ENCODE results near the gene HOTAIR.

Gene HOTAIR

DNA sequence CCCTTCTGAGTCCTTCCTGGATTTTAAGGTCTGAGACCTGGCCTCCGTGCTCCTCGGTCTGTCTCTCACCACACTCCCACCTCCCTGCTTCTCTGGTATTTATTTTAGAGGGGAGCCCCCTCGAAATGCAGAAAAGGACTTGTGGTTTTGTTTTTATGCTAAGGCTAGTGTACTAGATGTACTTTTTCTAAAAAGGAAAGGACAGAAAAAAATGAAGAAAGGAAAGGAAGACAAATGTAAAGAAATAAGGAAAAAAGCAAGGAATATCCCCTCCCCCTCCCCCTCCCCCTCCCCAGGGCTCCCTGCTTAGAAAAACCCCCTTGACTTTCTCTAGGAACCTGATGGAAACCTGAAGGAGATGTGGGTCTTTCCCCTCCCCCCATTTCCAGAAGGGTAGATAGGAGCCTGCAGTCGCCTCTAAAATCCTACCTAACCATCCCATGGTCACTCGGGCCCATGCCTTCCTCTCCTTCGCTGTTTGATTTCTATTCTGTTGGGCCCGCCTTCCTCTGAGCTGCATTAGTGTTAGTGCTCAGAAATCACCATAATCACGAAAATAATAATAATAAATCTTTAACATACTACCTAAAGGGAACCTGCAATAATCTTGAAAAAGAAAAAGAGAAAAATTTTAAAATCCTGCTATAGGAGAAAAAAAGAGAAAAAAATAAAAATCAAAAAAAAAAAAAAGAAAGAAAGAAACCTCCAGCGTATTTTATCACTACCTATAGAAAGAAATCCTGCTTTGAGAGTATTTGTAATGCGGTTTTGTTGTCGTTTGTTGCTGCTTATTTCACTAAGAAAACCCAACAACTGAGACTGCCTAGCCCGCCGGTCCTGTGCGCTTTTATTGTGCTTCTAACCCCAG, 37.1 kb upstream of the HOTAIR start:
- ChIA-PET CTCF (interaction anchor here (0.6 to 6.4 kb wide), 5 partner anchors 27 to 196 kb away, joined by 3 to 103 read pairs (median 9); partner anchors contain the start of gene HOXC10), POLR2A (no interaction called here)
- DNase-seq (ENCODE audit: extremely low spot score): no peak
- TF ChIP-seq, protein P1, sequence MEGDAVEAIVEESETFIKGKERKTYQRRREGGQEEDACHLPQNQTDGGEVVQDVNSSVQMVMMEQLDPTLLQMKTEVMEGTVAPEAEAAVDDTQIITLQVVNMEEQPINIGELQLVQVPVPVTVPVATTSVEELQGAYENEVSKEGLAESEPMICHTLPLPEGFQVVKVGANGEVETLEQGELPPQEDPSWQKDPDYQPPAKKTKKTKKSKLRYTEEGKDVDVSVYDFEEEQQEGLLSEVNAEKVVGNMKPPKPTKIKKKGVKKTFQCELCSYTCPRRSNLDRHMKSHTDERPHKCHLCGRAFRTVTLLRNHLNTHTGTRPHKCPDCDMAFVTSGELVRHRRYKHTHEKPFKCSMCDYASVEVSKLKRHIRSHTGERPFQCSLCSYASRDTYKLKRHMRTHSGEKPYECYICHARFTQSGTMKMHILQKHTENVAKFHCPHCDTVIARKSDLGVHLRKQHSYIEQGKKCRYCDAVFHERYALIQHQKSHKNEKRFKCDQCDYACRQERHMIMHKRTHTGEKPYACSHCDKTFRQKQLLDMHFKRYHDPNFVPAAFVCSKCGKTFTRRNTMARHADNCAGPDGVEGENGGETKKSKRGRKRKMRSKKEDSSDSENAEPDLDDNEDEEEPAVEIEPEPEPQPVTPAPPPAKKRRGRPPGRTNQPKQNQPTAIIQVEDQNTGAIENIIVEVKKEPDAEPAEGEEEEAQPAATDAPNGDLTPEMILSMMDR (IDR thresholded peaks at IDR 0.05; ENCODE audit: control extremely low read depth, extremely low read depth, low read depth, missing control alignments): no peak

DNA sequence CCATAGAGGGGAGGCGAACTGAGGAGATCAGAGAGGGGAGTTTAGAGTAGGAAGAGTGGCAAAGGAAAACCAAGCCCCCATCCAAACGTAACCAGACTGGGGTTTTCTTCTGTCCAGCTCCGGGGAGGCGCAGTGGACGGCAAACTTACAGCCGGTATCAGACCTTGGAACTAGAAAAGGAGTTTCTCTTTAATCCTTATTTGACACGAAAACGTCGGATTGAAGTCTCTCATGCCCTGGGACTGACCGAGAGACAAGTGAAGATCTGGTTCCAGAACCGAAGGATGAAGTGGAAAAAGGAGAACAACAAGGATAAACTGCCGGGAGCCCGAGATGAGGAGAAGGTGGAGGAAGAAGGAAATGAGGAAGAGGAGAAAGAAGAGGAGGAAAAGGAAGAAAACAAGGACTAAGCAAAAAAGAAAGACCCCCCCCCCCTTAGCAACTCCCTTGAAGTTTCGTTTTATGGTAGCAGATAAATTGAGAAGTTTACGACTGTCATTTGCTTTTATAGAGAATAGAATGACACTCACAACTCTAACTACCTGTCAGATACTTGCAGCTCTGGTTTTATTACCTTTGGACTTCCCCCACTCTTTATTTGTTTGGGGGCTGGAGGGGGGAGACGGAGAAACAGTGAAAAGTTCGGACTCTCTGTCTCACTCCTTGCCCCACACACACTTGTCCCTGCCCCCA, 36.4 kb upstream of the HOTAIR start:
- DNase-seq (ENCODE audit: extremely low spot score): no peak
- ChIA-PET POLR2A (no interaction called here), CTCF (interaction anchor here (1.0 to 6.4 kb wide), 3 partner anchors 22 to 197 kb away, joined by 4 to 103 read pairs (median 6); partner anchors contain the start of gene HOXC5)
- TF ChIP-seq, protein P1 (IDR thresholded peaks at IDR 0.05; ENCODE audit: control extremely low read depth, extremely low read depth, low read depth, missing control alignments): no peak

DNA sequence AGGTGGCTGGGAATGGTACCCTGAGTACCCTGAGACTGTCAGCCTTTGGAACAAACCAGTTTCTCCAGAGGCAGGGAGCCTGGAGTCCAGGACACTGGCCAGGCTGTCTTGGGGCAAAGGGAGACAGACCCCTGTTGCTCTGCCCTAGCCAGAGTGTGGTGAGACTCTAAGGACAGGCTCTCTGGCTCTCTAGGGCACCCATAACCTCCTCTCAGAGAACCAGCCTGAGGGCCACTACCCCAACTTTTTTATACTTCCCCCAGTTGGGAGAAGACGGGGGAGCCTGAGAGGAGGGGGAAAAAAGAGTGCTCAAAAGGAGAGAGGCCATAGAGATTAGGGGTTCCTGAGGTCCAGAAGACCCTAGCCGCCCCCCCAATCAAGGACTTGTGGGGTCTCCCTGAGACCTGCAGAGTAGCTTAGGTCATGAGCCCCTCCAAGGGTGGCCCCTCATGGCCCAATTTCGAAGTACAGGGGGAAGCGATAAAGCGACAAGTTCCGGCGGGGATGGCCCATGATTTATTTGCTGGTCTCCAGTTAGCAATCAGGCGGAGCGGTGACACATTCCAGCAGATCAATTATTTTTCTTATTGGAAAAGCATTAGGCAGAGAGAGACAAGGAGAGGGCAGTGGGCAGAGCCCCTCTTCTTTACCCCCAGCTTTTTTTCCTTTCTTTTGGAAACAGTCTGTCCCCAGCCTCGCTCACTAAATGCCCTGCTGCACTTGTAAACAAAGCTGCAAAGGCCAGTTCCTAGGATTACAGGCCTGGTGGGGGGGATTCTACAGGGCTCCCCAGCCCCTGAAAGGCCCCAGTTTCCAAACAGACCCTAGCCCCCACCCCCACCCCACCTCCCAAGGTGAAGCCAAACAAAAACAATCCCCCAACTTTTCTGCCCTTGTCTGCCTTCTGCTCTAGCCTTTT, 35.6 kb upstream of the HOTAIR start:
- POLR2A ChIA-PET: no interaction called here
- CTCF ChIA-PET: interaction anchor here (1.0 to 7.2 kb wide), 6 partner anchors 12 to 198 kb away, joined by 4 to 139 read pairs (median 56); partner anchors contain the start of genes HOXC10, HOXC5 and SMUG1
- DNase-seq (ENCODE audit: extremely low spot score): no peak
- TF ChIP-seq, protein P1 (IDR thresholded peaks at IDR 0.05; ENCODE audit: control extremely low read depth, extremely low read depth, low read depth, missing control alignments): no peak

DNA sequence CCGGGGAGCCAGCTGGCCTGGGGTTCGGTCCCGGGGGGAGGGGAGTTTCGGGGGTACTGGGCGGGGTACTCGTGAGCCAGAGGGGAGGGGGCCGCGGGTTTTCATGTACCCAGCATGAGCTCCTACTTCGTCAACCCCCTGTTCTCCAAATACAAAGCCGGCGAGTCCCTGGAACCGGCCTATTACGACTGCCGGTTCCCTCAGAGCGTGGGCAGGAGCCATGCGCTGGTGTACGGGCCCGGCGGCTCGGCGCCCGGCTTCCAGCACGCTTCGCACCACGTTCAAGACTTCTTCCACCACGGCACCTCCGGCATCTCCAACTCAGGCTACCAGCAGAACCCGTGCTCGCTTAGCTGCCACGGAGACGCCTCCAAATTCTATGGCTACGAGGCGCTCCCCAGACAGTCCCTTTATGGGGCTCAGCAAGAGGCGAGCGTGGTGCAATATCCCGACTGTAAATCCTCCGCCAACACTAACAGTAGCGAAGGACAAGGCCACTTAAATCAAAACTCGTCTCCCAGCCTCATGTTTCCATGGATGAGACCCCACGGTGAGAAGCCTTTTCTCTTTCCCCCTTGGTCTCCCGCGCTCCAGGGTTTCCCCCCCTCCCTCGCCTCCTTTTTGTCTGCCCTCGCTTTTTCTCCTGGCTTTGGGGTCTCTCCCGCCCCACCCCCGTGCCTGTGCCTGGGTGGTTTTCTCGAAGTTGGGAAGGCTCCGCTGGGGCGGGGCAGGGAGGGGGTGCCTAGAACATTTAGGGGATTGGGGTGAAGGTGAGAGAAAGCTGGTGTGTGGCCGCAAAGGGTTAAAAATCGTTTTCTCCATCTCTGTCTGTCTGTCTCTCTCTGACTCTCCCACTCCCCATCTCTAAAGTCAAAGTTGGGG, 34.7 kb upstream of the HOTAIR start:
- no peak for DNase-seq (ENCODE audit: extremely low spot score)
- TF ChIP-seq, protein P1 (IDR thresholded peaks at IDR 0.05; ENCODE audit: control extremely low read depth, extremely low read depth, low read depth, missing control alignments): no peak
- POLR2A ChIA-PET: interaction anchor here (0.7 kb wide), 2 partner anchors 177 to 184 kb away, joined by 8 to 9 read pairs; no protein-coding TSS in a partner anchor
- CTCF ChIA-PET: interaction anchor here (1.0 to 7.2 kb wide), 9 partner anchors 13 to 370 kb away, joined by 3 to 139 read pairs (median 61); partner anchors contain the start of genes HOXC10, HOXC5, HOXC6 and SMUG1

DNA sequence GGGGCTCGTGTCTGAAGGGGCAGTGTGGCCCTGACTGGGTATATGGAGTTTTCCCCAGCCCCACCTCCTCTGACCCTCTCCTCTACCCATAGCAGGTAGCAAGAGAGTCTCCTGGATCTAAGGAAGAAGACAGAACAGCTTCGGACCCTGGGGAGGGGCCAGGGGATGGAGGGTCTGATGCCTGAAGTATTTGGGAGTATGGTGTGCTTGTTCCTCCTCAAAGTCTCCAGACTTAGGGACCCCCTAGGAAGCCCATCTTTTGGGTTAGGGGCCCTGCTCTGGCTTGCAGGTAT, 33.5 kb upstream of the HOTAIR start:
- TF ChIP-seq, protein P1 (IDR thresholded peaks at IDR 0.05; ENCODE audit: control extremely low read depth, extremely low read depth, low read depth, missing control alignments): no peak
- CTCF ChIA-PET: interaction anchor here (1.0 to 7.2 kb wide), 8 partner anchors 13 to 371 kb away, joined by 3 to 139 read pairs (median 78); partner anchors contain the start of genes HOXC10, HOXC5, HOXC6 and SMUG1
- no peak for DNase-seq (ENCODE audit: extremely low spot score)
- POLR2A ChIA-PET: no interaction called here
